GM15510 (cell line): ENCODE results near the gene PPL.

ENCODE experiments used
- POLR2A ChIP-seq: IDR thresholded peaks from 3 replicates; pipeline ENCODE4 v1.6.1; 2011; ENCODE audit warnings: borderline replicate concordance; ENCODE audit not compliant: insufficient read length; ENCODE audit errors: extremely low read depth

The PPL gene

GRCh38 chr16:4911970-4912386 lies 25.0 kb downstream of the PPL start:
- TF ChIP-seq POLR2A, result no peak

- TF ChIP-seq POLR2A, result no peak
Observed at GRCh38 chr16:4910828-4911227, 26.1 kb downstream of the PPL start.

GRCh38 chr16:4909825-4910224 lies 27.1 kb downstream of the PPL start:
- TF ChIP-seq POLR2A, result no peak

GRCh38 chr16:4908854-4909401 lies 28.0 kb downstream of the PPL start:
- TF ChIP-seq POLR2A, result no peak

- TF ChIP-seq POLR2A, result no peak
Observed at GRCh38 chr16:4904942-4905615, 31.9 kb downstream of the PPL start.

GRCh38 chr16:4904108-4904941 lies 32.6 kb downstream of the PPL start:
- no peak for TF ChIP-seq POLR2A

GRCh38 chr16:4902038-4902437 lies 34.9 kb downstream of the PPL start:
- no peak for TF ChIP-seq POLR2A

GRCh38 chr16:4900750-4901149 lies 36.2 kb downstream of the PPL start:
- TF ChIP-seq POLR2A, result no peak

GRCh38 chr16:4900036-4900435 lies 36.9 kb downstream of the PPL start:
- no peak for TF ChIP-seq POLR2A

GRCh38 chr16:4899474-4899846 lies 37.5 kb downstream of the PPL start:
- no peak for TF ChIP-seq POLR2A

- TF ChIP-seq POLR2A, result no peak
Observed at GRCh38 chr16:4898811-4899473, 38.0 kb downstream of the PPL start.

GRCh38 chr16:4897328-4897727 lies 39.6 kb downstream of the PPL start:
- TF ChIP-seq POLR2A, result no peak

- TF ChIP-seq POLR2A, result no peak
Observed at GRCh38 chr16:4895366-4895765, 41.6 kb downstream of the PPL start.

- TF ChIP-seq POLR2A, result no peak
Observed at GRCh38 chr16:4894276-4895150, 42.4 kb downstream of the PPL start.
